Endothelial cell of umbilical vein (primary cell): ENCODE data around the gene CD33. TPM values are rescaled to one million over a fixed set of nuclear protein-coding genes. Genes with fewer than 3 reads are reported as not detected.

Experiments used
- BruUV-seq: library from RNA; stranded (reverse); fragments of 400-500 nt; replicated peaks from 2 replicates; lab custom pipeline; 2021; lab: Mats Ljungman, UMichigan
- CTCF ChIA-PET: fragments of 300-600, 350-600 bp; sonication (Branson Sonifier 250); formaldehyde crosslinking; loops from one replicate; lab custom pipeline; 2021; ENCODE audit warnings: antibody characterized with exemption, inconsistent platforms; lab: Charles Lee
- POLR2A ChIA-PET: fragments of 300-600, 350-600 bp; sonication (Branson Sonifier 250); formaldehyde crosslinking; loops from one replicate; lab custom pipeline; 2021; ENCODE audit warnings: antibody characterized with exemption, inconsistent platforms; lab: Charles Lee
- DNase-seq: peaks from one replicate; pipeline ENCODE4 v3.0.0-alpha.2; 2011; ENCODE audit warnings: low read depth, low spot score
- FAIRE-seq: peaks from 2 replicates; lab custom pipeline; 2011; peaks lifted over from hg19 to GRCh38; lab: Jason Lieb, UNC
- H2AFZ ChIP-seq: 2 replicates; pipeline ENCODE4 v1.6.0; 2012; ENCODE audit warnings: low read depth, low read length, control low read depth, inconsistent platforms
- H3K27ac ChIP-seq: 2 replicates; pipeline ENCODE4 v1.5.1; 2011; ENCODE audit warnings: low read depth, mild to moderate bottlenecking, control low read depth, low read length, moderate library complexity; ENCODE audit not compliant: insufficient read depth
- H3K27me3 ChIP-seq, 2 experiments: 2 replicates each; pipeline versions ENCODE4 v1.6.0 to v1.6.1; 2011; ENCODE audit warnings: low read length in 2 of 2, mixed read lengths in 1 of 2; ENCODE audit not compliant: control insufficient read depth in 2 of 2, insufficient read depth in 2 of 2
- H3K36me3 ChIP-seq, 2 experiments: 2 replicates in 1 of 2; 3 replicates in 1 of 2; pipeline ENCODE4 v1.5.1; 2011; ENCODE audit warnings: low read length in 2 of 2, mild to moderate bottlenecking in 1 of 2, moderate library complexity in 1 of 2; ENCODE audit not compliant: control insufficient read depth in 2 of 2, insufficient read depth in 2 of 2; ENCODE audit errors: extremely low read depth in 1 of 2
- H3K4me1 ChIP-seq: 3 replicates; pipeline ENCODE4 v1.5.1; 2011; ENCODE audit warnings: mild to moderate bottlenecking, low read length; ENCODE audit not compliant: control insufficient read depth, insufficient read depth; ENCODE audit errors: extremely low read depth
- H3K4me2 ChIP-seq: 2 replicates; pipeline ENCODE4 v1.6.1; 2011; ENCODE audit warnings: low read length, control low read depth, mixed read lengths; ENCODE audit not compliant: insufficient read depth
- H3K4me3 ChIP-seq, 3 experiments: fragments of 200-600 bp in 1 of 3; sonication (generic), shearing (Covaris generic) in 1 of 3; replicated peaks in 1 of 3; 2 replicates each; pipeline ENCODE4 v1.5.1; 2011 to 2016; ENCODE audit warnings: control low read depth in 3 of 3, low read length in 3 of 3, mild to moderate bottlenecking in 2 of 3, inconsistent platforms in 1 of 3, low read depth in 1 of 3, moderate library complexity in 1 of 3; ENCODE audit not compliant: insufficient read depth in 1 of 3
- H3K79me2 ChIP-seq: 2 replicates; pipeline ENCODE4 v1.6.0; 2012; ENCODE audit warnings: low read length, inconsistent platforms; ENCODE audit not compliant: control insufficient read depth, insufficient read depth
- H3K9ac ChIP-seq: replicated peaks from 2 replicates; pipeline ENCODE3; 2011; ENCODE audit warnings: low read length, control low read depth; ENCODE audit not compliant: insufficient read depth; ENCODE audit errors: extremely low read depth
- H3K9me1 ChIP-seq: replicated peaks from 3 replicates; pipeline ENCODE4 v1.6.0; 2011; ENCODE audit warnings: mild to moderate bottlenecking, low read length; ENCODE audit not compliant: control insufficient read depth, insufficient read depth; ENCODE audit errors: extremely low read depth
- H3K9me3 ChIP-seq: replicated peaks from 2 replicates; pipeline ENCODE4 v1.5.1; 2012; ENCODE audit warnings: low read length, inconsistent platforms; ENCODE audit not compliant: control insufficient read depth, insufficient read depth
- H4K20me1 ChIP-seq: replicated peaks from 2 replicates; pipeline ENCODE3; 2011; ENCODE audit warnings: mild to moderate bottlenecking, low read length; ENCODE audit not compliant: control insufficient read depth, insufficient read depth; ENCODE audit errors: extremely low read depth
- EZH2 ChIP-seq: IDR thresholded peaks from 2 replicates; pipeline ENCODE4 v1.6.1; 2012; ENCODE audit warnings: borderline replicate concordance, low read depth, mild to moderate bottlenecking, moderate library complexity, low read length, inconsistent platforms; ENCODE audit not compliant: severe bottlenecking
- FOS ChIP-seq: IDR thresholded peaks from 2 replicates; pipeline ENCODE4 v1.6.1; 2011; ENCODE audit warnings: mild to moderate bottlenecking, low read length, moderate library complexity, borderline replicate concordance; ENCODE audit not compliant: insufficient read depth
- GATA2 ChIP-seq: IDR thresholded peaks from 2 replicates; pipeline ENCODE4 v1.7.0; 2011; ENCODE audit warnings: low read depth, mild to moderate bottlenecking, moderate library complexity, mixed read lengths, low read length; ENCODE audit not compliant: insufficient read length, insufficient read depth
- JUN ChIP-seq: IDR thresholded peaks from 2 replicates; pipeline ENCODE4 v1.6.1; 2011; ENCODE audit warnings: borderline replicate concordance, low read depth; ENCODE audit not compliant: insufficient read length, insufficient read depth
- MYC ChIP-seq: IDR thresholded peaks from one replicate; pipeline ENCODE4 v1.6.1; 2011; ENCODE audit warnings: mild to moderate bottlenecking, low read depth, low read length
- POLR2A ChIP-seq: IDR thresholded peaks from 2 replicates; pipeline ENCODE4 v1.6.1; 2012; ENCODE audit warnings: low read depth, mild to moderate bottlenecking, control low read depth, low read length
- POLR2AphosphoS5 ChIP-seq: IDR thresholded peaks from 2 replicates; pipeline ENCODE4 v1.6.1; 2012; ENCODE audit warnings: low read depth, mild to moderate bottlenecking, control low read depth, low read length, moderate library complexity; ENCODE audit not compliant: insufficient read depth
- dilution Hi-C: fragments of 300-500 bp; cut with MboI; formaldehyde crosslinking; loops from one replicate; pipeline ENCODE4 v1.15.0; 2019; ENCODE audit warnings: low sequenced_read_pairs; ENCODE audit not compliant: extremely low pct_ligation_motif_present
- intact Hi-C: fragments of 100-400 bp; cut with micrococcal nuclease; formaldehyde crosslinking; loops from one replicate; pipeline ENCODE4 v1.10.0; 2022
- polyA plus RNA-seq, 4 experiments: library from polyadenylated mRNA; depleted of rRNA in 3 of 4; stranded (reverse) in 3 of 4; unstranded in 1 of 4; fragments of >200 nt; gene quantifications; 2 replicates each; pipeline versions ENCODE4 v1.2.1 to v1.2.3, GENCODE V29; 2011 to 2012; ENCODE audit warnings: missing spikeins in 1 of 4
- total RNA-seq: library from RNA; stranded (reverse); gene quantifications from 2 replicates; pipeline ENCODE4 v1.2.3, GENCODE V29; 2021
- TF ChIP-seq, protein P1 (sequence below), 2 donors: IDR thresholded peaks; 1 replicate in 1 of 2; 2 replicates in 1 of 2; pipeline ENCODE4 v1.5.1; 2011; ENCODE audit warnings: low read length in 2 of 2, mild to moderate bottlenecking in 2 of 2, moderate library complexity in 2 of 2, control low read depth in 1 of 2, inconsistent platforms in 1 of 2, low read depth in 1 of 2; ENCODE audit not compliant: insufficient read depth in 1 of 2; ENCODE audit errors: extremely low read depth in 1 of 2
- TF ChIP-seq, protein P2 (sequence below): IDR thresholded peaks from 2 replicates; pipeline ENCODE4 v1.6.1; 2011; ENCODE audit not compliant: insufficient read depth, insufficient read length

The CD33 gene
- total and polyA plus RNA-seq, 2 donors (not counting 3 experiments of a cell fraction or from before 2014, with no cell fraction given): not detected

DNA sequence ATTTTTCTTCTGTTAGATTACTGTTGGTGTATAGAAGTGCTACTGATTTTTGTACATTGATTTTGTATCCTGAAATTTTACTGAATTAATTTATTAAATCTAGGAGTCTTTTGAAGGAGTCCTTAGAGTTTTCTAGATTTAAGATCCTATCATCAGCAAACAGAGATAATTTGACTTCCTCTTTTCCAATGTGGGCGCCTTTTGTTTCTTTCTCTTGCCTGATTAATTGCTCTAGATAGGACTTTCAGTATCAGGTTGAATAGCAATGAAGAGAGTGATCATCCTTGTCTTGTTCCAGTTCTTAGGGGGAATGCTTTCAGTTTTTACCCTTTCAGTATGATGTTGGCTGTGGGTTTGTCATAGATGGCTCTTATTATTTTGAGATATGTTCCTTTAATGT is 5.6 kb upstream of the CD33 start:
- BruUV-seq: no TSS peak
- Histone ChIP-seq H2AFZ (no peak overlapping the region), H3K4me3 (no peak overlapping the region), H3K9me1 (no peaks in the 10 kb centered on the region), H3K4me2 (no peak overlapping the region), H3K9me3 (no peaks in the 10 kb centered on the region), H3K36me3 (no peaks in the 10 kb centered on the region), H3K27ac (no peak overlapping the region), H3K27me3 (no peaks in the 10 kb centered on the region), H4K20me1 (no peaks in the 10 kb centered on the region), H3K79me2 (no peaks in the 10 kb centered on the region), H3K9ac (no peak overlapping the region), H3K4me1 (no peaks in the 10 kb centered on the region)
- no peak for TF ChIP-seq FOS
- TF ChIP-seq, protein P1, sequence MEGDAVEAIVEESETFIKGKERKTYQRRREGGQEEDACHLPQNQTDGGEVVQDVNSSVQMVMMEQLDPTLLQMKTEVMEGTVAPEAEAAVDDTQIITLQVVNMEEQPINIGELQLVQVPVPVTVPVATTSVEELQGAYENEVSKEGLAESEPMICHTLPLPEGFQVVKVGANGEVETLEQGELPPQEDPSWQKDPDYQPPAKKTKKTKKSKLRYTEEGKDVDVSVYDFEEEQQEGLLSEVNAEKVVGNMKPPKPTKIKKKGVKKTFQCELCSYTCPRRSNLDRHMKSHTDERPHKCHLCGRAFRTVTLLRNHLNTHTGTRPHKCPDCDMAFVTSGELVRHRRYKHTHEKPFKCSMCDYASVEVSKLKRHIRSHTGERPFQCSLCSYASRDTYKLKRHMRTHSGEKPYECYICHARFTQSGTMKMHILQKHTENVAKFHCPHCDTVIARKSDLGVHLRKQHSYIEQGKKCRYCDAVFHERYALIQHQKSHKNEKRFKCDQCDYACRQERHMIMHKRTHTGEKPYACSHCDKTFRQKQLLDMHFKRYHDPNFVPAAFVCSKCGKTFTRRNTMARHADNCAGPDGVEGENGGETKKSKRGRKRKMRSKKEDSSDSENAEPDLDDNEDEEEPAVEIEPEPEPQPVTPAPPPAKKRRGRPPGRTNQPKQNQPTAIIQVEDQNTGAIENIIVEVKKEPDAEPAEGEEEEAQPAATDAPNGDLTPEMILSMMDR (IDR thresholded peaks at IDR 0.05; ENCODE audit: extremely low read depth in 1 of 2, insufficient read depth in 1 of 2, low read depth in 1 of 2, low read length in 2 of 2): no peak
- TF ChIP-seq, protein P2, sequence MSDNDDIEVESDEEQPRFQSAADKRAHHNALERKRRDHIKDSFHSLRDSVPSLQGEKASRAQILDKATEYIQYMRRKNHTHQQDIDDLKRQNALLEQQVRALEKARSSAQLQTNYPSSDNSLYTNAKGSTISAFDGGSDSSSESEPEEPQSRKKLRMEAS: no peak
- no peak for TF ChIP-seq EZH2
- no peak for TF ChIP-seq POLR2AphosphoS5
- TF ChIP-seq POLR2A: no peak
- TF ChIP-seq GATA2: no peak
- no peak for TF ChIP-seq JUN
- no peak for TF ChIP-seq MYC
- ChIA-PET POLR2A (no interaction called here), CTCF (no interaction called here)
- intact Hi-C loops: no loop called here
- DNase-seq (no peak), FAIRE-seq (no peak)
- dilution Hi-C loops: no loop called here
